ENCODE data around the gene CWC27.

GRCh38 chr5:65010841-65011240, 242.1 kb downstream of the CWC27 start:
- TF ChIP-seq, protein P1, sequence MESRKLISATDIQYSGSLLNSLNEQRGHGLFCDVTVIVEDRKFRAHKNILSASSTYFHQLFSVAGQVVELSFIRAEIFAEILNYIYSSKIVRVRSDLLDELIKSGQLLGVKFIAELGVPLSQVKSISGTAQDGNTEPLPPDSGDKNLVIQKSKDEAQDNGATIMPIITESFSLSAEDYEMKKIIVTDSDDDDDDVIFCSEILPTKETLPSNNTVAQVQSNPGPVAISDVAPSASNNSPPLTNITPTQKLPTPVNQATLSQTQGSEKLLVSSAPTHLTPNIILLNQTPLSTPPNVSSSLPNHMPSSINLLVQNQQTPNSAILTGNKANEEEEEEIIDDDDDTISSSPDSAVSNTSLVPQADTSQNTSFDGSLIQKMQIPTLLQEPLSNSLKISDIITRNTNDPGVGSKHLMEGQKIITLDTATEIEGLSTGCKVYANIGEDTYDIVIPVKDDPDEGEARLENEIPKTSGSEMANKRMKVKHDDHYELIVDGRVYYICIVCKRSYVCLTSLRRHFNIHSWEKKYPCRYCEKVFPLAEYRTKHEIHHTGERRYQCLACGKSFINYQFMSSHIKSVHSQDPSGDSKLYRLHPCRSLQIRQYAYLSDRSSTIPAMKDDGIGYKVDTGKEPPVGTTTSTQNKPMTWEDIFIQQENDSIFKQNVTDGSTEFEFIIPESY (CRISPR knock-in tag; IDR thresholded peaks at IDR 0.05) = no peak
- TF ChIP-seq, protein P2, sequence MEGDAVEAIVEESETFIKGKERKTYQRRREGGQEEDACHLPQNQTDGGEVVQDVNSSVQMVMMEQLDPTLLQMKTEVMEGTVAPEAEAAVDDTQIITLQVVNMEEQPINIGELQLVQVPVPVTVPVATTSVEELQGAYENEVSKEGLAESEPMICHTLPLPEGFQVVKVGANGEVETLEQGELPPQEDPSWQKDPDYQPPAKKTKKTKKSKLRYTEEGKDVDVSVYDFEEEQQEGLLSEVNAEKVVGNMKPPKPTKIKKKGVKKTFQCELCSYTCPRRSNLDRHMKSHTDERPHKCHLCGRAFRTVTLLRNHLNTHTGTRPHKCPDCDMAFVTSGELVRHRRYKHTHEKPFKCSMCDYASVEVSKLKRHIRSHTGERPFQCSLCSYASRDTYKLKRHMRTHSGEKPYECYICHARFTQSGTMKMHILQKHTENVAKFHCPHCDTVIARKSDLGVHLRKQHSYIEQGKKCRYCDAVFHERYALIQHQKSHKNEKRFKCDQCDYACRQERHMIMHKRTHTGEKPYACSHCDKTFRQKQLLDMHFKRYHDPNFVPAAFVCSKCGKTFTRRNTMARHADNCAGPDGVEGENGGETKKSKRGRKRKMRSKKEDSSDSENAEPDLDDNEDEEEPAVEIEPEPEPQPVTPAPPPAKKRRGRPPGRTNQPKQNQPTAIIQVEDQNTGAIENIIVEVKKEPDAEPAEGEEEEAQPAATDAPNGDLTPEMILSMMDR (IDR thresholded peaks at IDR 0.05 in 2 of 3, conservative IDR thresholded peaks at IDR 0.05 in 1 of 3; ENCODE audit: insufficient read depth in 2 of 3, low read depth in 1 of 3, low read length in 3 of 3) = no peak
- TF ChIP-seq RFX5 (IDR thresholded peaks at IDR 0.05; ENCODE audit: low read depth, low read length) = no peak
- no peak for TF ChIP-seq ATF7 (IDR thresholded peaks at IDR 0.05)
- no peak for TF ChIP-seq CBFB (CRISPR knock-in tag; IDR thresholded peaks at IDR 0.05)
- TF ChIP-seq ZNF280B (CRISPR knock-in tag; IDR thresholded peaks at IDR 0.05) = no peak
- no peak for TF ChIP-seq CEBPZ (IDR thresholded peaks at IDR 0.05; ENCODE audit: borderline replicate concordance, low read depth, low read length)
- TF ChIP-seq, protein P3, sequence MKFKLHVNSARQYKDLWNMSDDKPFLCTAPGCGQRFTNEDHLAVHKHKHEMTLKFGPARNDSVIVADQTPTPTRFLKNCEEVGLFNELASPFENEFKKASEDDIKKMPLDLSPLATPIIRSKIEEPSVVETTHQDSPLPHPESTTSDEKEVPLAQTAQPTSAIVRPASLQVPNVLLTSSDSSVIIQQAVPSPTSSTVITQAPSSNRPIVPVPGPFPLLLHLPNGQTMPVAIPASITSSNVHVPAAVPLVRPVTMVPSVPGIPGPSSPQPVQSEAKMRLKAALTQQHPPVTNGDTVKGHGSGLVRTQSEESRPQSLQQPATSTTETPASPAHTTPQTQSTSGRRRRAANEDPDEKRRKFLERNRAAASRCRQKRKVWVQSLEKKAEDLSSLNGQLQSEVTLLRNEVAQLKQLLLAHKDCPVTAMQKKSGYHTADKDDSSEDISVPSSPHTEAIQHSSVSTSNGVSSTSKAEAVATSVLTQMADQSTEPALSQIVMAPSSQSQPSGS (CRISPR knock-in tag; IDR thresholded peaks at IDR 0.05) = no peak
- TF ChIP-seq TARDBP (IDR thresholded peaks at IDR 0.05) = no peak
- TF ChIP-seq POLR2A (conservative IDR thresholded peaks at IDR 0.05) = no peak
- no peak for TF ChIP-seq YY1 (IDR thresholded peaks at IDR 0.05; ENCODE audit: borderline replicate concordance in 1 of 3, control insufficient read depth in 1 of 3, extremely low read depth in 1 of 3, insufficient read depth in 3 of 3, insufficient read length in 1 of 3, insufficient replicate concordance in 2 of 3, low read depth in 1 of 3, low read length in 2 of 3)
- TF ChIP-seq SREBF2 (CRISPR knock-in tag; IDR thresholded peaks at IDR 0.05) = no peak
- TF ChIP-seq ZC3H8 (IDR thresholded peaks at IDR 0.05) = no peak

Data from K562 (cell line).